Measurements from ENCODE around the gene TSHR.

DNA sequence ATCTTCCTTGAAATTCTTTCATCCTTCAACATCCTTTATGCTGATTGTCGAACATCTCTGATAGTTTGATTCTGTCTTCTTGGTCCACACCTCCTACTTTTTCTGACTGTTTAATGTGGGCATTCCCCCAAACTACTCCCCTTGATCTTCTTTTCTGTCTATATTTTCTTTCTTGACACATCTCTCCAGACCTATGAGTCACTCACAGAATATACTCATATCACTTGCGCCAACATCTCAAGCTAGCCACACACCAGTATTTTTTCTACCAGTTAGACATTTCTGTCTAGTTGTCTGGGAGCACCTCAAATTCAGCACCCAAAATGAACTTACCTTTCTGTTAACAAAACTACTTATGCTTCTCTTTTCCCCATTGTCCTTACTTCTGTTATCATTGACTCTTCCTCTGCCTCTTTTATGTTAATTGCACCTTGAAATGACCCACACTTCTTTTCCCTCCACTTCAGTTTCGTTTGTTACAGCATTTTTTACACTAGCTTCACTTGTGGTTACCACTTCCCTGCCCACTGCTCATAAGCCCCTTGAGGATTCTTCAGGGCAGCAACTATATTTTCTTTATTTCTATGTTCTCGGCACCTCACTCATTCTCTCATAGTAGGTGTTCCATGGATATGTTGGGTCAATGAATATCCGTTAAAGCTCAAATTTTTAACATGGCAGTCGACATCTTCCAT is 33.5 kb downstream of the TSHR start:
- TF ChIP-seq TP53 (CRISPR knock-in tag; IDR thresholded peaks at IDR 0.05): no peak
- TF ChIP-seq, protein P1, sequence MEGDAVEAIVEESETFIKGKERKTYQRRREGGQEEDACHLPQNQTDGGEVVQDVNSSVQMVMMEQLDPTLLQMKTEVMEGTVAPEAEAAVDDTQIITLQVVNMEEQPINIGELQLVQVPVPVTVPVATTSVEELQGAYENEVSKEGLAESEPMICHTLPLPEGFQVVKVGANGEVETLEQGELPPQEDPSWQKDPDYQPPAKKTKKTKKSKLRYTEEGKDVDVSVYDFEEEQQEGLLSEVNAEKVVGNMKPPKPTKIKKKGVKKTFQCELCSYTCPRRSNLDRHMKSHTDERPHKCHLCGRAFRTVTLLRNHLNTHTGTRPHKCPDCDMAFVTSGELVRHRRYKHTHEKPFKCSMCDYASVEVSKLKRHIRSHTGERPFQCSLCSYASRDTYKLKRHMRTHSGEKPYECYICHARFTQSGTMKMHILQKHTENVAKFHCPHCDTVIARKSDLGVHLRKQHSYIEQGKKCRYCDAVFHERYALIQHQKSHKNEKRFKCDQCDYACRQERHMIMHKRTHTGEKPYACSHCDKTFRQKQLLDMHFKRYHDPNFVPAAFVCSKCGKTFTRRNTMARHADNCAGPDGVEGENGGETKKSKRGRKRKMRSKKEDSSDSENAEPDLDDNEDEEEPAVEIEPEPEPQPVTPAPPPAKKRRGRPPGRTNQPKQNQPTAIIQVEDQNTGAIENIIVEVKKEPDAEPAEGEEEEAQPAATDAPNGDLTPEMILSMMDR (IDR thresholded peaks at IDR 0.05): no peak
- TF ChIP-seq, protein P2, sequence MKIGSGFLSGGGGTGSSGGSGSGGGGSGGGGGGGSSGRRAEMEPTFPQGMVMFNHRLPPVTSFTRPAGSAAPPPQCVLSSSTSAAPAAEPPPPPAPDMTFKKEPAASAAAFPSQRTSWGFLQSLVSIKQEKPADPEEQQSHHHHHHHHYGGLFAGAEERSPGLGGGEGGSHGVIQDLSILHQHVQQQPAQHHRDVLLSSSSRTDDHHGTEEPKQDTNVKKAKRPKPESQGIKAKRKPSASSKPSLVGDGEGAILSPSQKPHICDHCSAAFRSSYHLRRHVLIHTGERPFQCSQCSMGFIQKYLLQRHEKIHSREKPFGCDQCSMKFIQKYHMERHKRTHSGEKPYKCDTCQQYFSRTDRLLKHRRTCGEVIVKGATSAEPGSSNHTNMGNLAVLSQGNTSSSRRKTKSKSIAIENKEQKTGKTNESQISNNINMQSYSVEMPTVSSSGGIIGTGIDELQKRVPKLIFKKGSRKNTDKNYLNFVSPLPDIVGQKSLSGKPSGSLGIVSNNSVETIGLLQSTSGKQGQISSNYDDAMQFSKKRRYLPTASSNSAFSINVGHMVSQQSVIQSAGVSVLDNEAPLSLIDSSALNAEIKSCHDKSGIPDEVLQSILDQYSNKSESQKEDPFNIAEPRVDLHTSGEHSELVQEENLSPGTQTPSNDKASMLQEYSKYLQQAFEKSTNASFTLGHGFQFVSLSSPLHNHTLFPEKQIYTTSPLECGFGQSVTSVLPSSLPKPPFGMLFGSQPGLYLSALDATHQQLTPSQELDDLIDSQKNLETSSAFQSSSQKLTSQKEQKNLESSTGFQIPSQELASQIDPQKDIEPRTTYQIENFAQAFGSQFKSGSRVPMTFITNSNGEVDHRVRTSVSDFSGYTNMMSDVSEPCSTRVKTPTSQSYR (CRISPR knock-in tag; IDR thresholded peaks at IDR 0.05): no peak
- TF ChIP-seq, protein P3, sequence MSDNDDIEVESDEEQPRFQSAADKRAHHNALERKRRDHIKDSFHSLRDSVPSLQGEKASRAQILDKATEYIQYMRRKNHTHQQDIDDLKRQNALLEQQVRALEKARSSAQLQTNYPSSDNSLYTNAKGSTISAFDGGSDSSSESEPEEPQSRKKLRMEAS (CRISPR knock-in tag; IDR thresholded peaks at IDR 0.05): no peak
- TF ChIP-seq MYBL2 (CRISPR knock-in tag; IDR thresholded peaks at IDR 0.05): no peak
- TF ChIP-seq, protein P4, sequence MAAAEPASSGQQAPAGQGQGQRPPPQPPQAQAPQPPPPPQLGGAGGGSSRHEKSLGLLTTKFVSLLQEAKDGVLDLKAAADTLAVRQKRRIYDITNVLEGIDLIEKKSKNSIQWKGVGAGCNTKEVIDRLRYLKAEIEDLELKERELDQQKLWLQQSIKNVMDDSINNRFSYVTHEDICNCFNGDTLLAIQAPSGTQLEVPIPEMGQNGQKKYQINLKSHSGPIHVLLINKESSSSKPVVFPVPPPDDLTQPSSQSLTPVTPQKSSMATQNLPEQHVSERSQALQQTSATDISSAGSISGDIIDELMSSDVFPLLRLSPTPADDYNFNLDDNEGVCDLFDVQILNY (CRISPR knock-in tag; IDR thresholded peaks at IDR 0.05): no peak
- no peak for TF ChIP-seq ATF1 (CRISPR knock-in tag; IDR thresholded peaks at IDR 0.05)
- TF ChIP-seq NR2C2 (CRISPR knock-in tag; IDR thresholded peaks at IDR 0.05): no peak
- TF ChIP-seq FOXP1 (CRISPR knock-in tag; IDR thresholded peaks at IDR 0.05; ENCODE audit: borderline replicate concordance): no peak
- TF ChIP-seq HMGA2 (CRISPR knock-in tag; IDR thresholded peaks at IDR 0.05): no peak
- TF ChIP-seq ZNF263 (CRISPR knock-in tag; IDR thresholded peaks at IDR 0.05; ENCODE audit: low read depth): no peak
- no peak for TF ChIP-seq TCF7 (CRISPR knock-in tag; IDR thresholded peaks at IDR 0.05; ENCODE audit: low read depth)
